ENCODE results near the gene PIGU. TPM values are rescaled to one million over a fixed set of nuclear protein-coding genes. Genes with fewer than 3 reads are reported as not detected.

PIGU gene
- total RNA-seq, 6 experiments from 2014 or later, result 4.0 to 14.9 (median 7.3) TPM

GRCh38 chr20:34710568-34710839 lies 33.6 kb upstream of the PIGU start:
- Histone ChIP-seq H3K4me3 (peak overlapping the region in 1 of 3 donors; percentile 65), H3K9me3 (no peaks in the 10 kb centered on the region), H3K36me3 (peaks cover 0 to 7% (median 3%) of the 10 kb centered on the region in 4 donors), H3K4me1 (peaks cover 0 to 38% (median 13%) of the 10 kb centered on the region in 4 donors), H3K27ac (no peak overlapping the region), H3K27me3 (no peaks in the 10 kb centered on the region)
- ATAC-seq (no peak), DNase-seq (no peak)
- no peak for TF ChIP-seq POLR2A (IDR thresholded peaks at IDR 0.05)
- TF ChIP-seq CTCF (IDR thresholded peaks at IDR 0.05), result no peak
- intact Hi-C loops (cut with DNase I), result no loop called here

DNA sequence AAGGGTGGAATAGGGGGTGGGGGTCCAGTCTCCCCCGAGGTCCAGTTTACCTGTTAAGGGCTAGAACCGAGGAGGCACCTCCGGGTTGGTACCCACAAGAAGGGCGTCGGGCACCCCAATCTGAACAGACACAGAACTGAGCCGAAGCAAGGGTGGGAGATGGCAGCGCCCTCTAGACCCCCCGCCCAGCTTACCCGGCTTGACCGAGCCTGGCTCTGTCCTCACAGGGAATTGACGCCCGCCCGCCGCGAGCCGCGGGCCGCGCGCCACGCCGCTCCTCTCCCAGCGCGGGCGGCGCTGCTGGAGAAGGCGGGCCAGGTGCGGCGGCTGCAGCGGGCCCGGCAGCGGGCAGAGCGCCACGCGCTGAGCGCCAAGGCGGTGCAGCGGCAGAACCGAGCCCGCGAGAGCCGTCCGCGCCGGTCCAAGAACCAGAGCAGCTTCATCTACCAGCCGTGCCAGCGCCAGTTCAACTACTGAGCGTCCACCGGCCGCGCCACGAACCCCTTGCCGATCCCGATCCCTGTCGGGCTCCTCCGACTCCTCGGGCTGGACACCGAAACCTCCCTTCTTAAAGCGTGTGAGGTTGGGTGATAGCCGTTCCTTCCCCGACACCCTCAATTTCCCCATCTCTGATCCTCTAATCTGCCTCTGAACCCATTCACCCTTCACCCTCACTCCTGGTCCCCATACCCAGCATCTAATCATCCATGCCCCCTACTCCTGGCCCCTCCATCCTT lies 33.1 kb upstream of the PIGU start:
- H3K4me1 ChIP-seq, result peaks cover 0 to 43% (median 13%) of the 10 kb centered on the region in 4 donors
- peak overlapping the region; percentile 39 to 100 (median 85) for H3K27ac ChIP-seq
- no peaks in the 10 kb centered on the region for H3K27me3 ChIP-seq
- WGBS (ENCODE audit: insufficient coverage, low coverage, low lambda C conversion rate, missing lambda C conversion rate), result 22% methylated on average over 3 of the region's 61 CpGs
- intact Hi-C loops (cut with DNase I), result loop anchor here (10.0 kb wide), 2 partner anchors 165 to 175 kb away; no protein-coding TSS in a partner anchor
- H3K9me3 ChIP-seq, result no peaks in the 10 kb centered on the region
- TF ChIP-seq CTCF (IDR thresholded peaks at IDR 0.05) (peak in 2 of 4 donors; percentile 40 to 48), POLR2A (IDR thresholded peaks at IDR 0.05) (peak; percentile 22)
- peak overlapping the region; percentile 50 to 75 (median 65) for H3K4me3 ChIP-seq
- peaks cover 0 to 7% (median 3%) of the 10 kb centered on the region in 4 donors for H3K36me3 ChIP-seq
- DNase-seq, result peak; percentile 70 to 88 (median 84)
- peak; percentile 47 to 85 (median 75) for ATAC-seq

DNA sequence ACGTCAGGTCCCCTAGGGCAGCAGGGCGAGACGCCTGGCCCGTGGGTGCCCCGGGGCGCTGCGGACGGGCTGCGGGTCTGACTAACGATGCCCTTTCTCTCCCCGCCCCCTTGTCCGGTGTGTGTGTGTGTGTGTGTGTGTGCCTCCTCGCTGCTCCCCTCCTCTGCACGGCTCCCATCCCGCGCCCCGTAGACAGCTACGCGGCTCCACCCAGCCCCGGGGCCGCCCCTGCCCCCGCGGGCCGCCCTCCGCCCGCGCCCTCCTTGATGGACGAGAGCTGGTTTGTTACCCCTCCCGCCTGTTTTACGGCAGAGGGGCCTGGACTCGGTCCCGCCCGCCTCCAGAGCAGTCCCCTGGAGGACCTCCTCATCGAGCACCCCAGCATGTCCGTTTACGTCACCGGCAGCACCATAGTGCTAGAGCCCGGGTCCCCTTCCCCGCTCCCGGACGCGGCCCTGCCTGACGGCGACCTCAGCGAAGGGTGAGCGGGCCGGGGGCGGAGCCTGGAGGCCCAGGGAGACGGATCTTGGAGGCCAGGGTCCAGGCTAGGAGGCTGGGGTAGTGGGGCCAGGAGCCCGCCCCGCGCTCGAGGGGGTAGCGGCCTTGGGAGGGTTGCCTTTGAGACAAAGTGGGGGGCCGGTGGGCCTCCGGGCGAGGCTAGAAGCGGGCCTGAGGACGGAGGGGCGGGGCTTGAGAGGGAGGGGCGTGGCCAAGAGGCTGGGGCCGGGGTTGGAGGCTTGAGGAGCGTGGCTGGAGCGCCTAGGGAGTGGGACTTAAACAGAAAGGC lies 32.3 kb upstream of the PIGU start:
- TF ChIP-seq CTCF (IDR thresholded peaks at IDR 0.05) (no peak), POLR2A (IDR thresholded peaks at IDR 0.05) (no peak)
- 0% methylated on average over 12 of the region's 64 CpGs for WGBS (ENCODE audit: insufficient coverage, low coverage, low lambda C conversion rate, missing lambda C conversion rate)
- H3K27ac ChIP-seq, result peak overlapping the region; percentile 39 to 100 (median 85)
- H3K27me3 ChIP-seq, result no peaks in the 10 kb centered on the region
- H3K4me3 ChIP-seq, result peak overlapping the region; percentile 50 to 75 (median 65)
- ATAC-seq (peak; percentile 65 to 83 (median 75)), DNase-seq (peak; percentile 86 to 91 (median 90))
- intact Hi-C loops (cut with DNase I), result loop anchor here (10.0 kb wide), 2 partner anchors 164 to 174 kb away; no protein-coding TSS in a partner anchor
- H3K4me1 ChIP-seq, result peaks cover 0 to 45% (median 13%) of the 10 kb centered on the region in 4 donors
- H3K9me3 ChIP-seq, result no peaks in the 10 kb centered on the region
- H3K36me3 ChIP-seq, result peaks cover 0 to 3% (median 1%) of the 10 kb centered on the region in 4 donors

GRCh38 chr20:34708621-34709043 lies 31.7 kb upstream of the PIGU start:
- Histone ChIP-seq H3K36me3 (peaks cover 0 to 2% (median 0%) of the 10 kb centered on the region in 4 donors), H3K27me3 (no peaks in the 10 kb centered on the region), H3K4me3 (peak overlapping the region; percentile 50 to 75 (median 65)), H3K4me1 (peaks cover 0 to 45% (median 13%) of the 10 kb centered on the region in 4 donors), H3K9me3 (no peaks in the 10 kb centered on the region), H3K27ac (peak overlapping the region in 2 of 3 donors; percentile 85 to 100)
- DNase-seq (peak; percentile 61 to 65 (median 62)), ATAC-seq (peak in 2 of 4 donors; percentile 5 to 7)
- 15% methylated on average over 19 of the region's 22 CpGs for WGBS (ENCODE audit: insufficient coverage, low coverage, low lambda C conversion rate, missing lambda C conversion rate)
- TF ChIP-seq CTCF (IDR thresholded peaks at IDR 0.05) (peak; percentile 26 to 52 (median 48)), POLR2A (IDR thresholded peaks at IDR 0.05) (no peak)
- intact Hi-C loops (cut with DNase I), result loop anchor here (10.0 kb wide), 2 partner anchors 164 to 174 kb away; no protein-coding TSS in a partner anchor
